HG02943 (cell line): ENCODE measurements around the gene PIK3CB.
A peak's percentile ranks its signal among the peaks of the same experiment; 100 is the strongest.
"Not testable (repeated sequence)": the region's sequence is repeated elsewhere in the genome, so short reads cannot be mapped to it uniquely, and the experiment has no call there.

Experiments
- ATAC-seq: cut with Tn5 transposase; IDR thresholded peaks from one replicate; pipeline ENCODE4 v1.9.1; 2021; ENCODE audit warnings: mild to moderate bottlenecking, low read depth, moderate library complexity; ENCODE audit not compliant: unreplicated experiment

The PIK3CB gene

DNA sequence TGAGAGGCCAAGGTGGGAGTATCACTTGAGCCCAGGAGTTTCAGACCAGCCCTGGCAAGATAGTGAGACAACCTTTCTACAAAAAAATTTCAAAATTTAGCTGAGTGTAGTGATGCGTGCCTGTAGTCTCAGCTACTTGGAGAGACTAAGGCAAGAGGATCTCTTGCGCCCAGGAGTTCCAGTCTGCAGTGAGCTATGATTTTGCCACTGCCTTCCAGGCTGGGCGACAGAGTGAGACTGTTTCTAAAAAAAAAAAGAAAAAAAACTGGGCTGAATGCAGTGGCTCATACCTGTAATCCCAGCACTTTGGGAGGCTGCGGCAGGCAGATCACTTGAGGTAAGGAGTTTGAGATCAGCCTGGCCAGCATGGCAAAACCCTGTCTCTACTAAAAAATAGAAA is 14.0 kb upstream of the PIK3CB start:
- no peak for ATAC-seq

GRCh38 chr3:138846824-138847223 is 12.1 kb upstream of the PIK3CB start:
- ATAC-seq, result not testable (repeated sequence)

DNA sequence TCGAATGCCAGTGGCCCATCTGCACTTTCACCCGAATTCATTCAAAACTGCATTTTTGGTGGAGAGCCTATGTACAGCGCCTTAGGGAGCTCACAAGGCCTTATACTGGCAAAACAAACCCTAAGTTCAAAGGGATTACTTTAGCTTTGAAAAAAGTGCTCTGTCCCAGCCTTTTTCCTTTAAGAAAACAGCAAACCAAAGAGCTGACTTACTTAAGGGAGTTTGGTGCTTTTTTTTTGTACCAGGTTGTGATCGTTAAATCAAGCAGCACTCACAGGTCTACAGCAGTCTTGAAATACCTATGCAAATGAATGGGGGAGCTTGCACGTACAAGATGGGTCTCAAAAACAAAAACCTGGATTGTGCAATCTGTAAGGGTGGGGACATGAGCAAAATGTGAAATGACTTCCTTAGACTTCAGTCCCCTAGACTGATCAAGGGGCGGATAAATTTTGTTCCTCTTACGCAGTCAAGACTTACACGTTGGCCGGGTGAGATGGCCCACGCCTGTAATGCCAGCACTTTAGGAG is 11.6 kb upstream of the PIK3CB start:
- ATAC-seq, result no peak

- ATAC-seq, result no peak
These were observed 11.0 kb upstream of the PIK3CB start for GRCh38 chr3:138845771-138846173.

DNA sequence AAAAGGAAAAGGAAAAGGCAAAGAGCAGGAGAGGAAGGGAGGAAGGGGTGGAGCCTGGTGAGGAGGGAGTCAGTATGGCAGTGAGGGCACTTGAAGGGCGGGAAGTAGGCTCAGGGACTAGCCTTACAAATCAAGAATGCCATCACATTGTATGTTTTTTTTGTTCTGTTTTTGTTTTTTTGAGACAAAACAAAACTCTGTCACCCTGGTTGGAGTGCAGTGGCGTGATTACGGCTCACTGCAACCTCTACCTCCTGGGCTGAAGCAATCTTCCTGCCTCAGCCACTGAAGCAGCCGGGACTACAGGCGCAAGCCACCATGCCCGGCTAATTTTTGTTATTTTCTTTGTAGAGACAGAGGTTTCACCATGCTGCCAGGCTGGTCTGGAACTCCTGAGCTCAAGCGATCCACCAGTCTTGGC is 10.5 kb upstream of the PIK3CB start:
- ATAC-seq, result no peak

DNA sequence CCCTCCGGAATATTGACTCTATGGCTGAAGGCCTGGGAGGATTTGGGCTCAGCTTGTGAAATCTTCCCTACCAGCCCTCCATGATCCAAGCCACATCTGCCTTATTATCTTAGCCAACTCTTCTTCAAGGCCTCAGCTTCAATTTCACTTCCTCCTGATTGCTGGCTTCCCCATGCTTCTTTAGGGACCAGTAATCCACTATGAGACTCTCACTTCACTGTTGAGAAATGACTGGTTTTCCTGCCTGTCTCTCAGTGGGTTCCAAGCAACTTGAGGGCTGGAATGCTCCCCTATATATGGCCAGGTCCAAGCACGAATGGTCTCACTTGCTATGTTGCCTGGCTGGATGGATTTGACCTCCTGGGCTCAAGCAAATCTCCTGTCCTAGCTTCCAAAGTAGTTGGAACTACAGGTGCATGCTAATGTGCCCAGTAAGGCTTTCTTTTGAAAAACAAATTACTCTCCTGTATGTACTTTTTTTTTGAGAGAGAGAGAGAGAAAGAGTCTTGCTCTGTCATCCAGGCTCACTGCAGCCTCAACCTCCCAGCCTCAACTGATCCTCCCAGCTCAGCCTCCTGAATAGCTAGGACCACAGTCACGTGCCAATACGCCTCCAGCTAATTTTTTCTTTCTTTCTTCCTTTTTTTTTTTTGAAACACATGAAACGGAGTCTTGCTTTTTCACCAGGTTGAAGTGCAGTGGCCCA is 7.9 kb upstream of the PIK3CB start:
- ATAC-seq, result no peak

DNA sequence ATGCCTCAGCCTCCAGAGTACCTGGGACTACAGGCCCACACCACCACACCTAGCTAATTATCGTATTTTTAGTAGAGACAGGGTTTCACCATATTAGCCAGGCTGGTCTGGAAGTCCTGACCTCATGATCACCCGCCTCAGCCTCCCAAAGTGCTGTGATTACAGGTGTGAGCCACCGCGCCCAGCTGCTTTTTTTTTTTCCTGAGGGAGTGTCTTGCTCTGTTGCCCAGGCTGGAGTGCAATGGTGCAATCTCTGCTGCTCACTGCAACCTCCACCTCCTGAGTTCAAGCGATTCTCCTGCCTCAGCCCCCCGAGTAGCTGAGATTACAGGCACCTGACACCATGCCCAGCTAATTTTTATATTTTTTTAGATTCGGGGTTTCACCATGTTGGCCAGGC is 3.7 kb upstream of the PIK3CB start:
- ATAC-seq, result not testable (repeated sequence)

- not testable (repeated sequence) for ATAC-seq
These were observed 1.1 kb upstream of the PIK3CB start for GRCh38 chr3:138835846-138836245.

DNA sequence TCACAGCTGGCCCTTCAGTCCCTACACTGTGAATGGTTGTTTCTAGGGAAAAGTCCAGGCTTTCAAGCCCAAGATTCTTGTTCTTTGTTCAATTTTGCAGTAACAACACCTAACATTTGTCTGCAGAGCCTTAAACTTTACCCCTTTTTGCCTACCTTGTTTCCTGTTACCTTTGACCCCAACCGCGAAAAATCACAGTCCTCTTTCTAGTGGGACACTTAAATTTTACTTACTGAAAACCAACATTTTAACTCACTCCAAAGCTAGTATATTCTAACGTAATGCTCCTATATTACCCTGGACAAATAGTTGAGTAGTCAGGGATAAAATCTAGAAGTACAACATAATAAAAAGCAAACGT is 649 bp upstream of the PIK3CB start:
- no peak for ATAC-seq

DNA sequence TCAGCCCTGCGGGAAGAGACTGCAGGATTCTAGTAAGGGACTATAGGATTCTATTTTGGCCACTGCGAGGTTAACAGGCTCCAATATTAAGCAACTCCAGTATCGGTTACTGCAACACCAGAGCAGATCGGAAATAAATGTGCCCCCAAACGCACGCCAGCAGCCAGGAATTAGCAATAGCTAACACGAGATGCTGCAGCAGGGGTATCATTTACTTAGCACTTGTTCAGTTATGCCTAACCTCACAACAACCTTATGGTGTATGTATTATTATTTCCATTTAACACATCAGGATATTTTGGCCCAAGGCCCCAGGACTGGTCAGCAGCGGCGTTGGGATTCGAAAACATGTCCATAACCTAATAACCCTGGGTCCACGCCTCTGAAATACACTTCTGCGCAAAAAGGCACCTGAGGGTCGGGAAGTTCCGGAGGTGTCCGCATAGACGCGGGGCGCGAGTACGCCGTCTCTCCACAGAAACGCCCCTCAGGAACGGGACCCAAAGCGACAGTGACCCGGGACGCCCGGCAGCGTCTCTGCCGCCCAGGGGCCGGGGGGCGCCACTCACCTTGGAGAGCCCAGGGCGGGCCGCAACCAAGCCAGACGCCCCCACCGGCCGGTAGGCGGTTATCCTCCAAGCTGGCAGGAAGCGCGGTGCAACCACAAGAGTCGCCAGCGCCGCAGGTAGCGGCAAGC is 681 bp downstream of the PIK3CB start:
- ATAC-seq, result peak; percentile 50

GRCh38 chr3:138832473-138833057 is 2.2 kb downstream of the PIK3CB start:
- ATAC-seq, result not testable (repeated sequence)

DNA sequence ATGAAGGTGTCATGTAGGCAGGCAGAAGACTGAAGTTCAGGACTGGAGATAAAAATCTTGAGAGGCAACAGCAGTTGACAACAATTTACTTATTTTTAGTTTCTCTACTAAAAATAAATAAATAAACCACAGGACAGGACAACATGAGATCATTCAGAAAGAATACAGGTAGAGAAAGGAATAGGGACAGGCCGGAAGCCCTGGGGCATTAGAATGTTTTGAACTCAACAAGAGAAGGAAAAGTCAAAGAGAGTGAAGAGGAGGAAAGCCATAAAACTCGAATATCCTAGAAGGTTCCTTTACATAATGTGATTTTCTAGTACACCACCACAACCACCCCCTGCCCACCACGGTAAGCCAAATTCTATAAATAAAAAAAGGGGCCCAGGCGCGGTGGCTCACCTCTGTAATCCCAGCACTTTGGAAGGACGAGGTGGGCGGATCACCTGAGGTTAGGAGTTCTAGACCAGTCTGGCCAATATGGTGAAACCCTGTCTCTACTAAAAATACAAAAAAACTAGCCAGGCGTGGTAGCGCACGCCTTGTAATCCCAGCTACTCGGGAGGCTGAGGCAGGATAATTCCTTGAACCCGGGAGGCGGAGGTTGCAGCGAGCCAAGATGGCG is 4.7 kb downstream of the PIK3CB start:
- ATAC-seq, result no peak

DNA sequence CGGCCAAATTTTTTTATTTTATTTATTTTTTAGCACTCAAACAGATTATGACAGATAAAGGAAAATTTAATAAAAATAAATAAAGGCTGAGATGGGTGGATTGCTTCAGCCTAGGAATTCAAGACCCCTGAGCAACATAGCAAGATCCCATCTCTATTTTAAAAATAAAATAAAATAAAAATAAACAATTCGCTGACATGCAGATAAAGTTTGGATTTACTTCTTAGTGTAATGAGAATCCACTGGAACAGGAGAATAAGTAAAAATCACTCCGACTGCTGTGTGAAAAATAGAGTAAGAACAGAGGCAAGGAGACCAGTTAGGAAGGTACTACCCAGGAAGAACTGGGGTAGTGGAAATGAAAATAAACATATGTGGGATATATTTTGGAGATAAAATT is 5.6 kb downstream of the PIK3CB start:
- no peak for ATAC-seq

DNA sequence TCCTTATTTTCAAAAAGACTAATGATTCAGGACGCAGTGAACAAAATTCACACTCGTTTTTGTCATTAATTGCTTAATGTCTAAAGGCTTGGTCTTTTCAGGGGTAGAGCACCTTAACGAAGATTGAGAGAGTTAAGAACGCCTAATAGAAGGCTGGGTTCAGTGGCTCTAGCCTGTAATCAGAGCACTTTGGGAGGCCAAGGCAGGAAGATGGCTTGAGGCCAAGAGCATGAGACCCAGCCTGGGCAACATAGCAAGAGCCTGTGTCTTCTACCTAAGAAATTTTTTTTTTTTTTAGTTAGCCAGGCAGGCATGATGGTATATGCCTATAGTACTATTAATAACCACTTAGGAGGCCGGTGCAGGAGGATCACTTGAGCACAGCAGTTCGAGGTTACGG is 7.5 kb downstream of the PIK3CB start:
- ATAC-seq, result no peak

- ATAC-seq, result no peak
These were observed 9.4 kb downstream of the PIK3CB start for GRCh38 chr3:138825336-138825735.

DNA sequence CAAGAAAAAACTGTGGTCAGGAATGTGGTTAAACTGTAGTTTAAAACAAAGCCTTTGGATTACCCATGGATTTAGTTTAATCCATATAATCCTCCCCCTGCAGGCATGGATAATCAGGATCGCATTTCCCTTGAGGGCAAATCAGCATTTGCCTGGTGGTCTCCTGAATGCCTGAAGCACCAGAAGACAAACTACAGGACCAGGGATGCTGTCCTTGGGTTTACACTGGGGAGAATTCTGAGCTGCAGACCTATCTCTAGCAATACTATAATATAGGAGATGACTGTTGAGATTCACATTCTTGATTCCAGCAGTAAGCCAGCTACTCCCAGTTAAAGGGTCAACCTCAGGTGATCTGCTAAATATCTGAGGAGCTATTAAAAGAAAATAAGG is 10.6 kb downstream of the PIK3CB start:
- no peak for ATAC-seq

- ATAC-seq, result not testable (repeated sequence)
These were observed 14.3 kb downstream of the PIK3CB start for GRCh38 chr3:138820379-138820778.

GRCh38 chr3:138818185-138818860 is 16.4 kb downstream of the PIK3CB start:
- ATAC-seq, result no peak

DNA sequence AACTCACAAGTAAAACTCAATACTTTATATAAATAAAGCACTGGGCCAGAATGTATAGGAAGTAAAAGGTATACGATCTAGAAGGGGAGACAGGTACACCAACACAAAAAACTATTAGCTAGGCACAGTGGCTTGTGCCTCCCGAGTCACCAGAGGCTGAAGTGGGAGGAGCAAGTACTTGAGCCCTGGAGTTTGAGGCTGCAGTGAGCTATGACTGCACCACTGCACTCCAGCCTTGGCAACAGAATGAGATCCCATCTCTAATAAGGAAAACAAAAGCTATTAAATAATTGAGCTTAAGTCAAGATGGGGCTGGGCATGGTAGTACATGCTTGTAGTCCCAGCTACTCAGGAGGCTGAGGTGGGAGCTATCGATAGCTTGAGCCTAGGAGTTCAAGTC is 17.0 kb downstream of the PIK3CB start:
- no peak for ATAC-seq

- no peak for ATAC-seq
These were observed 21.9 kb downstream of the PIK3CB start for GRCh38 chr3:138812806-138813205.
